Naive thymus-derived CD4-positive, alpha-beta T cell (primary cell): ENCODE measurements around the gene SCAMP2. TPM values are rescaled to one million over a fixed set of nuclear protein-coding genes. Genes with fewer than 3 reads are reported as not detected.
A peak's percentile ranks its signal among the peaks of the same experiment; 100 is the strongest.
"Not testable (repeated sequence)": the region's sequence is repeated elsewhere in the genome, so short reads cannot be mapped to it uniquely, and the experiment has no call there.

Experiments
- ATAC-seq: fragments of 150-1000 bp; cut with Tn5 transposase; 2 replicates; pipeline ENCODE4 v1.10.0; 2021; ENCODE audit warnings: mild to moderate bottlenecking, moderate library complexity
- CTCF ChIA-PET: fragments of 350-600 bp; sonication (Branson Sonifier 250); formaldehyde crosslinking; loops from one replicate; lab custom pipeline; 2021; ENCODE audit warnings: antibody characterized with exemption; lab: Charles Lee
- POLR2A ChIA-PET: fragments of 350-600 bp; sonication (Branson Sonifier 250); formaldehyde crosslinking; loops from one replicate; lab custom pipeline; 2021; ENCODE audit warnings: antibody characterized with exemption, inconsistent platforms; lab: Charles Lee
- DNase-seq, 9 donors: peaks; one replicate each; pipeline versions ENCODE4 v3.0.0 to v3.0.0-alpha.2; 2020 to 2022; ENCODE audit warnings: mixed read lengths in 1 of 9
- H3K27ac ChIP-seq: one replicate; pipeline ENCODE4 v1.7.0; 2013; ENCODE audit warnings: mild to moderate bottlenecking, low read depth, low read length, moderate library complexity
- H3K27me3 ChIP-seq, 2 donors: one replicate each; pipeline ENCODE4 v1.7.0; 2013; ENCODE audit warnings: low read length in 2 of 2, mild to moderate bottlenecking in 2 of 2, moderate library complexity in 2 of 2; ENCODE audit not compliant: control insufficient read depth in 2 of 2, insufficient read depth in 2 of 2
- H3K36me3 ChIP-seq, 3 experiments: 1 replicate in 2 of 3; 2 replicates in 1 of 3; pipeline ENCODE4 v1.7.0; 2013; ENCODE audit warnings: low read length in 3 of 3, mild to moderate bottlenecking in 3 of 3, moderate library complexity in 1 of 3; ENCODE audit not compliant: insufficient read depth in 3 of 3, control insufficient read depth in 2 of 3
- H3K4me1 ChIP-seq, 2 donors: one replicate each; pipeline ENCODE4 v1.7.0; 2013; ENCODE audit warnings: low read length in 2 of 2, mild to moderate bottlenecking in 2 of 2, moderate library complexity in 1 of 2; ENCODE audit not compliant: control insufficient read depth in 2 of 2, insufficient read depth in 2 of 2
- H3K4me3 ChIP-seq: 2 replicates; pipeline ENCODE4 v1.7.0; 2013; ENCODE audit warnings: mild to moderate bottlenecking, low read length
- H3K9me3 ChIP-seq, 3 experiments: 1 replicate in 2 of 3; 2 replicates in 1 of 3; pipeline ENCODE4 v1.7.0; 2013; ENCODE audit warnings: low read length in 3 of 3; ENCODE audit not compliant: control insufficient read depth in 2 of 3
- H3K27ac Mint-ChIP-seq, 9 donors: one replicate each; pipeline ENCODE4 v1.8.0; 2020 to 2022; ENCODE audit warnings: mixed read lengths in 9 of 9, mild to moderate bottlenecking in 8 of 9, moderate library complexity in 5 of 9, inconsistent platforms in 2 of 9
- H3K27me3 Mint-ChIP-seq, 5 donors: one replicate each; pipeline ENCODE4 v1.8.0; 2021 to 2022; ENCODE audit warnings: mixed read lengths in 5 of 5, mild to moderate bottlenecking in 1 of 5
- H3K36me3 Mint-ChIP-seq, 5 donors: one replicate each; pipeline ENCODE4 v1.8.0; 2020 to 2022; ENCODE audit warnings: mixed read lengths in 5 of 5, mild to moderate bottlenecking in 3 of 5, inconsistent platforms in 1 of 5
- H3K4me1 Mint-ChIP-seq, 7 donors: one replicate each; pipeline ENCODE4 v1.8.0; 2020 to 2022; ENCODE audit warnings: mixed read lengths in 7 of 7, mild to moderate bottlenecking in 3 of 7, inconsistent platforms in 1 of 7
- H3K4me3 Mint-ChIP-seq, 10 donors: one replicate each; pipeline ENCODE4 v1.8.0; 2020 to 2022; ENCODE audit warnings: mild to moderate bottlenecking in 10 of 10, mixed read lengths in 10 of 10, moderate library complexity in 6 of 10, inconsistent platforms in 2 of 10
- H3K9me3 Mint-ChIP-seq, 11 donors: one replicate each; pipeline ENCODE4 v1.8.0; 2020 to 2022; ENCODE audit warnings: mixed read lengths in 11 of 11, mild to moderate bottlenecking in 4 of 11, inconsistent platforms in 1 of 11, moderate library complexity in 1 of 11
- intact Hi-C, 2 donors: fragments of 100-400 bp; cut with micrococcal nuclease; formaldehyde crosslinking; loops; one replicate each; pipeline ENCODE4 v1.15.1; 2023
- polyA plus RNA-seq, 2 donors: library from polyadenylated mRNA; unstranded; fragments of 300-500 nt; fragmentation: Illumina TruSeq; gene quantifications; one replicate each; pipeline ENCODE4 v1.2.3, GENCODE V29; 2021
- total RNA-seq, 6 experiments: library from RNA in 5 of 6; stranded (reverse) in 5 of 6; gene quantifications; 1 replicate in 5 of 6; 2 replicates in 1 of 6; pipeline ENCODE4 v1.2.3 and lab custom pipeline; 2021 to 2026

Gene SCAMP2
- total and polyA plus RNA-seq, 7 experiments from 2014 or later, result 78.9 to 141 (median 122) TPM

DNA sequence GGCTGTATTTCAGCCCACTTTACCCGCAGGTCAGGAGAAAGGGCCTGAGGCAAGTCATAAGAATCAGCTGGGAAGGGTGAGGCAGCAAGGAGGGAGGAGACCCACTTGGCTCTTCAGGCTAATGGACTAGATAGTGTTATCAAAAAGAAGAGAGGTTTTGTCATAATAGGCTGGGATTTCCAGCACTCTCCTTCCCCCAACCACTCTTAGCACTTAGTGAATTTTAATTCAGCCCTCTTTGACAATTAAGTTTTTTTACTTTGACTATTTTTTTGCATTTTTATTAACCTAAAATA is 17.4 kb upstream of the SCAMP2 start:
- POLR2A ChIA-PET, result interaction anchor here (1.3 to 2.4 kb wide), 4 partner anchors 9 to 23 kb away, joined by 4 to 18 read pairs (median 6); no protein-coding TSS in a partner anchor
- Histone ChIP-seq H3K27ac (peak overlapping the region; percentile 84), H3K4me1 (peaks cover 33 to 41% of the 10 kb centered on the region in 2 donors), H3K4me3 (peak overlapping the region; percentile 94), H3K9me3 (no peaks in the 10 kb centered on the region), H3K36me3 (peaks cover 0 to 18% (median 4%) of the 10 kb centered on the region in 3 experiments), H3K27me3 (no peaks in the 10 kb centered on the region)
- ATAC-seq, result no peak
- Mint-ChIP-seq H3K27me3 (no peaks in the 10 kb centered on the region), H3K36me3 (peaks cover 0 to 21% (median 9%) of the 10 kb centered on the region in 5 donors), H3K9me3 (peaks cover 0 to 4% (median 0%) of the 10 kb centered on the region in 11 donors), H3K27ac (peak overlapping the region; percentile 69 to 99 (median 94)), H3K4me3 (peak overlapping the region; percentile 81 to 95 (median 90)), H3K4me1 (peaks cover 30 to 59% (median 49%) of the 10 kb centered on the region in 7 donors)
- no peak for DNase-seq
- CTCF ChIA-PET, result interaction anchor here (1.7 kb wide), 1 partner anchor 11 kb away, joined by 8 read pairs; no protein-coding TSS in a partner anchor
- intact Hi-C loops, result loop anchor here (1.0 to 5.0 kb wide), 6 partner anchors 12 to 103 kb away; partner anchors contain the start of genes COX5A (in 2 of the 2), FAM219B (in 1 of the 2) and SCAMP2 (in 1 of the 2)

DNA sequence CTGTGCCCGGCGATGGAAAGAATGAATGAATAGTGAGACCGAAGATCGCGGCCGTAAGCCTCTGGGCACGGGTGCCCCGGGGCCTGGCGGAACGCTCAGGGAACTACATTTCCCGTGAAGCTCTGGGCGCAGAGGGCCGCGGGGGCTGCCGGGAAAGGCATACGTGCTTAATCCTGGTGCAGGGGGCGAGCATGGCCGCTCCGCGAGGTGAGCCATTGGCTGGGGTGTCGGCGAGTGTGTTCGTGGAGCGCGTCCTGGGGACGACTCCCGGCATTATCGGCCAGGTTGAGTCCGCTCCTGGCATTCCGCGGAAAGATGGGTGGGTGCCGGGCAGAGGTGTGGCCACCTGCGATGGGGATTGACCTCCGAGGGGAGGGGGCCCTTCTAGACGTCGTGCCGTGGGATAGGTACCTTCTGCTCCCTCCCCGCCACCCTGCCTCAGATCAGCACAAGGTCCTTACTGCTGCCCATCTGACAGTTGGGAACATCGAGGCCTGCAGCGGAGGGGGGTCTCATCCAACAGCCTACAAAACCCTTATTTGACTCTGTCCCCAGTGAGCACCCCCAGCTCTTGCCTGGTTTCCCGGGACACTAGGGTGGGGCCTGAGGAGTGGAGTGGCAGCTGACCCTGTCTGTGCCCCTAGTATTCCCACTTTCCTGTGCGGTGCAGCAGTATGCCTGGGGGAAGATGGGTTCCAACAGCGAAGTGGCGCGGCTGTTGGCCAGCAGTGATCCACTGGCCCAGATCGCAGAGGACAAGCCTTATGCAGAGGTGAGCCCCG is 16.9 kb upstream of the SCAMP2 start, which contains the start of gene MPI:
Gene MPI (plus strand): TSS at position 160 of the 782 bp plus-strand sequence. CDS start 32 bp downstream, at position 192.
- ChIA-PET CTCF (interaction anchor here (1.7 kb wide), 1 partner anchor 11 kb away, joined by 8 read pairs; no protein-coding TSS in a partner anchor), POLR2A (interaction anchor here (0.8 to 2.4 kb wide), 11 partner anchors 8 to 35 kb away, joined by 3 to 18 read pairs (median 6); partner anchors contain the start of gene FAM219B)
- Histone ChIP-seq H3K4me3 (peak within 1 kb of the TSS; percentile 94), H3K9me3 (no peaks in the 10 kb centered on the region), H3K36me3 (peaks cover 0 to 15% (median 4%) of the 10 kb centered on the region in 3 experiments), H3K4me1 (peaks cover 33 to 36% of the 10 kb centered on the region in 2 donors), H3K27ac (peak within 1 kb of the TSS; percentile 84), H3K27me3 (no peaks in the 10 kb centered on the region)
- Mint-ChIP-seq H3K4me3 (peak within 1 kb of the TSS; percentile 81 to 95 (median 90)), H3K4me1 (peaks cover 30 to 59% (median 49%) of the 10 kb centered on the region in 7 donors), H3K27ac (peak within 1 kb of the TSS; percentile 83 to 99 (median 94)), H3K36me3 (peaks cover 0 to 21% (median 9%) of the 10 kb centered on the region in 5 donors), H3K27me3 (no peaks in the 10 kb centered on the region), H3K9me3 (peaks cover 0 to 4% (median 0%) of the 10 kb centered on the region in 11 donors)
- intact Hi-C loops, result loop anchor here (1.0 to 5.0 kb wide), 7 partner anchors 12 to 103 kb away; partner anchors contain the start of genes COX5A (in 2 of the 2), FAM219B (in 2 of the 2), SCAMP2 (in 2 of the 2) and ULK3 (in 1 of the 2)
- ATAC-seq (peak; percentile 97), DNase-seq (peak; percentile 65 to 87 (median 79))

GRCh38 chr15:74889390-74889882 is 16.3 kb upstream of the SCAMP2 start:
- intact Hi-C loops, result loop anchor here (1.0 kb wide), 3 partner anchors 16 to 46 kb away; partner anchors contain the start of genes FAM219B (in 1 of the 2), SCAMP2 (in 1 of the 2) and ULK3 (in 1 of the 2)

GRCh38 chr15:74888716-74889115 is 15.6 kb upstream of the SCAMP2 start:
- POLR2A ChIA-PET, result interaction anchor here (1.5 to 2.4 kb wide), 7 partner anchors 9 to 18 kb away, joined by 5 to 18 read pairs (median 8); partner anchors contain the start of gene FAM219B
- Mint-ChIP-seq H3K27ac (peak overlapping the region in 7 of 9 donors; percentile 83 to 99 (median 95)), H3K36me3 (peaks cover 0 to 18% (median 6%) of the 10 kb centered on the region in 5 donors), H3K4me1 (peaks cover 25 to 55% (median 46%) of the 10 kb centered on the region in 7 donors), H3K9me3 (peaks cover 0 to 2% (median 0%) of the 10 kb centered on the region in 11 donors), H3K4me3 (peak overlapping the region in 7 of 10 donors; percentile 81 to 95 (median 90)), H3K27me3 (no peaks in the 10 kb centered on the region)
- Histone ChIP-seq H3K36me3 (peaks cover 0 to 15% (median 4%) of the 10 kb centered on the region in 3 experiments), H3K4me3 (no peak overlapping the region), H3K27me3 (no peaks in the 10 kb centered on the region), H3K4me1 (peaks cover 25 to 28% of the 10 kb centered on the region in 2 donors), H3K27ac (peak overlapping the region; percentile 84), H3K9me3 (no peaks in the 10 kb centered on the region)
- no peak for ATAC-seq
- CTCF ChIA-PET, result interaction anchor here (0.8 to 1.2 kb wide), 2 partner anchors 15 to 89 kb away, joined by 3 to 4 read pairs; no protein-coding TSS in a partner anchor
- intact Hi-C loops, result loop anchor here (1.0 kb wide), 3 partner anchors 15 to 45 kb away; partner anchors contain the start of genes FAM219B (in 1 of the 2), SCAMP2 (in 1 of the 2) and ULK3 (in 1 of the 2)
- no peak for DNase-seq

More at GRCh38 chr15:74889390-74889882, 16.3 kb upstream of the SCAMP2 start:
- Mint-ChIP-seq H3K4me1 (peaks cover 29 to 55% (median 49%) of the 10 kb centered on the region in 7 donors), H3K36me3 (peaks cover 0 to 20% (median 9%) of the 10 kb centered on the region in 5 donors), H3K27me3 (no peaks in the 10 kb centered on the region), H3K27ac (peak overlapping the region; percentile 83 to 99 (median 94)), H3K9me3 (peaks cover 0 to 4% (median 0%) of the 10 kb centered on the region in 11 donors), H3K4me3 (peak overlapping the region; percentile 81 to 95 (median 90))
- ChIA-PET POLR2A (interaction anchor here (0.8 to 2.4 kb wide), 11 partner anchors 8 to 35 kb away, joined by 3 to 18 read pairs (median 6); partner anchors contain the start of gene FAM219B), CTCF (interaction anchor here (0.8 to 1.7 kb wide), 3 partner anchors 12 to 90 kb away, joined by 3 to 8 read pairs (median 4); no protein-coding TSS in a partner anchor)
- Histone ChIP-seq H3K36me3 (peaks cover 0 to 15% (median 4%) of the 10 kb centered on the region in 3 experiments), H3K4me3 (peak overlapping the region; percentile 94), H3K9me3 (no peaks in the 10 kb centered on the region), H3K4me1 (peaks cover 31 to 35% of the 10 kb centered on the region in 2 donors), H3K27ac (peak overlapping the region; percentile 84), H3K27me3 (no peaks in the 10 kb centered on the region)
- DNase-seq (peak in 1 of 9 donors; percentile 37), ATAC-seq (peak; percentile 28)

- H3K27me3 Mint-ChIP-seq, H3K9me3 ChIP-seq, H3K27ac ChIP-seq, CTCF ChIA-PET, H3K27me3 ChIP-seq, H3K9me3 Mint-ChIP-seq, H3K27ac Mint-ChIP-seq, ATAC-seq, intact Hi-C loops, H3K4me3 ChIP-seq, DNase-seq: not testable (repeated sequence)
- peaks cover 19 to 47% (median 35%) of the 10 kb centered on the region in 7 donors for H3K4me1 Mint-ChIP-seq
- peak overlapping the region in 2 of 10 donors; percentile 10 to 21 for H3K4me3 Mint-ChIP-seq
- Histone ChIP-seq H3K36me3 (peaks cover 0 to 15% (median 4%) of the 10 kb centered on the region in 3 experiments), H3K4me1 (peaks cover 14 to 19% of the 10 kb centered on the region in 2 donors)
- POLR2A ChIA-PET, result interaction anchor here (0.6 to 2.3 kb wide), 3 partner anchors 10 to 98 kb away, joined by 3 to 16 read pairs (median 6); no protein-coding TSS in a partner anchor
- peaks cover 0 to 11% (median 0%) of the 10 kb centered on the region in 5 donors for H3K36me3 Mint-ChIP-seq
Measured at GRCh38 chr15:74887537-74888193, 14.5 kb upstream of the SCAMP2 start.
